Activated naive CD4-positive, alpha-beta T cell treated with anti-CD3 and anti-CD28 coated beads, Interleukin-2, amount 50 U/mL, for 24 hours (primary cell): ENCODE measurements around the gene SPATS2L.
A peak's percentile ranks its signal among the peaks of the same experiment; 100 is the strongest.

ENCODE experiments used
- H3K27ac Mint-ChIP-seq: one replicate; pipeline ENCODE4 v1.8.0; 2021; ENCODE audit warnings: mild to moderate bottlenecking, mixed read lengths
- H3K27me3 Mint-ChIP-seq: one replicate; pipeline ENCODE4 v1.8.0; 2021; ENCODE audit warnings: mixed read lengths
- H3K36me3 Mint-ChIP-seq: one replicate; pipeline ENCODE4 v1.8.0; 2021; ENCODE audit warnings: mixed read lengths
- H3K4me1 Mint-ChIP-seq: one replicate; pipeline ENCODE4 v1.8.0; 2021; ENCODE audit warnings: mixed read lengths
- H3K4me3 Mint-ChIP-seq: one replicate; pipeline ENCODE4 v1.8.0; 2021; ENCODE audit warnings: mild to moderate bottlenecking, mixed read lengths
- H3K9me3 Mint-ChIP-seq: one replicate; pipeline ENCODE4 v1.8.0; 2021; ENCODE audit warnings: mixed read lengths

The SPATS2L gene

DNA sequence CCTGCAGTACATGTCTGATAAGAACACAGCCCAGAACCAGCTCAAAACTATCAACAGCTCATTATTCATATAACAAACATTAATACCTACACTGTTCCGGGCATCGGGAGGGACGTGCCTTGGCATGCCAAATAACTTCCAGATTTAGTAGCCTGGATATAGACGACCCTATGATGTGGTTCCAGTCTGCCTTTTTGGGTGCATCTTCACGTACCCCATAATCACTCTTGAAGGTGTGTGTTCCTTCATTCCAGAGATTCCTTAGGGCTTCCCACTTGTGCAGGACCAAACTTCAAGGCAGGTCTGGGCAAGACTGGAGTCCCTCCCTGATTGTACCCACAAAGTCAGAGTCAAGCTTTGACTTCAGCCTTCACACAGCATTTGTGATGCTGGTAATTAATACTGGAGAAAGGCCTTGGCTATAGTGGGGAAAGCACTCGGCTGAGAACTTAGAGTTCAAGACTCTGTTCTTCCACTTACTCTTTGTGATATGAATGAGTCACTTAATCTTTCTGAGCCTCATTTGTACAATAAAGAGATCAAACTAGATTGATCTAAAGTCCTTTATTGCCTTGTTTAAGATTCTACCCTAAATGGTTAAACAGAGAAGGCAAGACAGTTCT, 27.7 kb upstream of the SPATS2L start:
- H3K4me3 Mint-ChIP-seq: no peak overlapping the region
- H3K9me3 Mint-ChIP-seq: no peaks in the 10 kb centered on the region

DNA sequence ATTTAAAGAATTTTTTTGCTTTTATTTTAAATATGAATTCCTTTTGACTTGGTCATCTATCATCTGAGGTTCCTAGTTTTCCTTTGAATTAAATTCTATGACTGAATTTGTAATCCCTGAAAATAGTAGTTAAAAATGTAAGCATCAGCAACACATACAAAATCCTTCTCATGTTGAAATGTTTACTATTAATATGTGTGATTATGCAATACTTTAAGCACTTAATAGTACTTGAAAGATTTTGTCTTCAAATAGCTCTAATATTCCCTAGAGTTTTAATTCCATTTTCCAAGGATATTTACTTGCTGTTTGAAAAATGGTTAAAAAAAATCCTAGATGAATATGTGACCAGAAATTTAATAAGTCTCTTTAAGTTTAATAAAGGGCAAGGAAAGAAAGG, 26.6 kb upstream of the SPATS2L start:
- H3K4me1 Mint-ChIP-seq: no peaks in the 10 kb centered on the region
- no peak overlapping the region for H3K4me3 Mint-ChIP-seq
- no peak overlapping the region for H3K27ac Mint-ChIP-seq
- peaks cover 16% of the 10 kb centered on the region for H3K27me3 Mint-ChIP-seq
- H3K9me3 Mint-ChIP-seq: no peaks in the 10 kb centered on the region
- no peaks in the 10 kb centered on the region for H3K36me3 Mint-ChIP-seq

More for the DNA sequence above, 27.7 kb upstream of the SPATS2L start:
- Mint-ChIP-seq H3K27ac (no peak overlapping the region), H3K27me3 (peaks cover 14% of the 10 kb centered on the region), H3K4me1 (no peaks in the 10 kb centered on the region), H3K36me3 (no peaks in the 10 kb centered on the region)

DNA sequence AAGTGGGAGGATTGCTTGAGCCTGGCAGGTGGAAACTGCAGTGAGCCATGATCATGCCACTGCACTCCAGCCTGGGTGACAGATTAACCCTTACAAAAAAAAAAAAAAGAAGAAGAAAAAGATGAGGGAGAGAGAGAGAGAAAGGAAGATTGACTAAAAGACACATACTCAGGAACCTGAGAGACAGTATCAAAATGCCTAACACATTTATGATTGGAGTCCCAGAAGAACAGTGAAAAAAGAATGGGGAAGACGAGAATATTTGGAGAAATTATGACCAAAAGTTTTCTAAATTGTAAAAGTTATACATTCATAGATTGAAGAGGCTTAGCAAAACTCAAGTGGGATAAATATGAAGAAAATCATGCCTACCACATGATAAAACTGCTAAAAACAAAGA, 19.9 kb upstream of the SPATS2L start:
- H3K4me3 Mint-ChIP-seq: no peak overlapping the region
- no peaks in the 10 kb centered on the region for H3K9me3 Mint-ChIP-seq
- peaks cover 10% of the 10 kb centered on the region for H3K27me3 Mint-ChIP-seq
- H3K27ac Mint-ChIP-seq: no peak overlapping the region
- no peaks in the 10 kb centered on the region for H3K4me1 Mint-ChIP-seq
- H3K36me3 Mint-ChIP-seq: no peaks in the 10 kb centered on the region

DNA sequence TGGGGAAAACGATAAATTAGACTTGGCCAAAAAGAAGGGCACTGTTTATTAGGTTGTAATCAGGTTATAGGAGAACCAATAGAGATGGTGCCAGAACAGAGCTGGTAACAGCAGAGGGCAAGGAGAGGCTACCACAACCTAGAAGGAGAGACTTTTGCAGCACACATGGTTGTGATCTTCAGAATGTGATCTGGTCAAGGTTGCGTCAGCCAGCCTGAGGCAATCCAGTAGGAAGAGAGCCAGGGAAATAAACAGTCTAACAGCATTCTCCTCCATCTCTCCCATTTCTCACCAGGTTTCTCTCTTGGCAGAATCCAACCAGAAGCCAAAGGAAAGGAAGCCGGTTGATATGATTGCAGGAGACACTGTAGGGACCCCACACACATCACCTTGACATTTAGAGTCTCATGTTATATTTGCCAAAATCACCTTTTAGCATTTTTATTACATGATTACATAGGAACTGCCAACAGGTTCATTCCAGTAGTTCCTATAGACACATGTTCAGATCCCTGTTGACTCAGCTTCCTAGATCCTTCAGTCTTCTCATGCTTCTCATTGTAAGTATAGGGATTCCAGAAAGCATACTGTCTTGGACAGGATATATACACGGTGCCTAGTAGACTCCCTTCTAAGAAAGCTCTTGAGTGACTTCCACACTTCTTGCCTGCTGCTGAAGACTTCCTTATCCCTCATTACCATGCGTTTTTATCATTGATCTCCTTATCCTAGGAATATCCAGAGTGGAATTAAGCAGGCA, 17.6 kb upstream of the SPATS2L start:
- Mint-ChIP-seq H3K36me3 (no peaks in the 10 kb centered on the region), H3K9me3 (no peaks in the 10 kb centered on the region), H3K4me3 (no peak overlapping the region), H3K4me1 (no peaks in the 10 kb centered on the region), H3K27me3 (peaks cover 2% of the 10 kb centered on the region), H3K27ac (no peak overlapping the region)

DNA sequence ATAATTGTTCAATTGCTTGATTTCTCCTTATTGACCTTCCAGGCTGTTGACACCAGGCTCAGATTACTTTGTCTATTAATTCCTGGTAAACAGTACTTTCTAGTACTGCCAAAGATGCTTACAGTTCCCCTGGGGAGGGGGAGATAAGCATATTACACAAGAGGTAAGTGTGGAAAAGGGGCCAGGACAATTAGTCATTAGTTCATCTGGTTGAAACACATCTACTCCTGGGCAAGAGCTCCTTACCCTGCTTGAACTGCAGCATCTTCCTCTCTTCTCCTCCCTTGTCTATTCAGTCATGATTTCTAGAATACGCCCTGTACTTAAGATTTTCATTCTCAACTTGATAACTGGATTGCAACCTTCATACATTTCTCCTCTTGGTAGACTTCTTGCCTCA, 10.4 kb upstream of the SPATS2L start:
- no peaks in the 10 kb centered on the region for H3K27me3 Mint-ChIP-seq
- no peak overlapping the region for H3K4me3 Mint-ChIP-seq
- H3K36me3 Mint-ChIP-seq: no peaks in the 10 kb centered on the region
- H3K4me1 Mint-ChIP-seq: no peaks in the 10 kb centered on the region
- H3K9me3 Mint-ChIP-seq: no peaks in the 10 kb centered on the region
- no peak overlapping the region for H3K27ac Mint-ChIP-seq

DNA sequence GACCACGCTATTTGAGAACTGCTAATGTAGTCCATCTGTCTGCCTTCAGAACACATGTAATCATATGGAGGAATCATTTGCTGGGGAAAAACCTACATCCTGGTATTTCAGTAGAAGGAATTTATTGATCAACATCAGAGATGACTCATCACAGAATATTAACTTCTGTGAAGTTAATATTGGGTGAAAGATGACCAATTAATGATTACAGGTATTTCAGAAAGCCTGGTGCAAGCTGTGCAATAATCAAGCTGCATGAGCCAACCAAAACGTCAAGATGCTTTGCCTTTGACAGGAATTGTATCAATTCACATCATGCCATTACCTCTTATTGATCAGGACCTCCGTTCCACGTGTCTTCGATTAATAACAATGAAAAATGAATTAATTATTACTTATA, 9.4 kb upstream of the SPATS2L start:
- Mint-ChIP-seq H3K4me3 (no peak overlapping the region), H3K27ac (no peak overlapping the region)

DNA sequence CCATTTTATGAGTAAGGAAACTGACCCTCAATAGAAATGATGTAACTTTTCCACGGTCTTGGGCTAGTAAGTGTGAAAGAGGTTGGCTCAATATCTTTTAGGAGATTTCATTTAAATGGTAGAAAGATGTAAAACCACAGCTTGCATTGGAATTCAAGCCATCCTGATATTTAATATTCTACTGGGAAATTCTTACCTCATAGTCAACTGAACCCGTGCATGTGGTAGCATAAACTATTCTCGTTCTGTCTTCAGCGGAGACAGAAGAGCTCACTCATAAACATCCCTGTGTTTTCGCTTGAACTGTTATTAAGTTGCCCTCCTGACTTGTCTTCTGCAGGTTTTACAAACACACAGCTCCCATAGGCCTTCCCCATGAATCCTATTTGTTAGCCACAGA, 8.5 kb upstream of the SPATS2L start:
- Mint-ChIP-seq H3K9me3 (no peaks in the 10 kb centered on the region), H3K4me3 (no peak overlapping the region), H3K4me1 (no peaks in the 10 kb centered on the region), H3K27ac (no peak overlapping the region), H3K36me3 (no peaks in the 10 kb centered on the region), H3K27me3 (no peaks in the 10 kb centered on the region)

More for the DNA sequence above, 9.4 kb upstream of the SPATS2L start:
- Mint-ChIP-seq H3K27me3 (no peaks in the 10 kb centered on the region), H3K9me3 (no peaks in the 10 kb centered on the region), H3K4me1 (no peaks in the 10 kb centered on the region), H3K36me3 (no peaks in the 10 kb centered on the region)

DNA sequence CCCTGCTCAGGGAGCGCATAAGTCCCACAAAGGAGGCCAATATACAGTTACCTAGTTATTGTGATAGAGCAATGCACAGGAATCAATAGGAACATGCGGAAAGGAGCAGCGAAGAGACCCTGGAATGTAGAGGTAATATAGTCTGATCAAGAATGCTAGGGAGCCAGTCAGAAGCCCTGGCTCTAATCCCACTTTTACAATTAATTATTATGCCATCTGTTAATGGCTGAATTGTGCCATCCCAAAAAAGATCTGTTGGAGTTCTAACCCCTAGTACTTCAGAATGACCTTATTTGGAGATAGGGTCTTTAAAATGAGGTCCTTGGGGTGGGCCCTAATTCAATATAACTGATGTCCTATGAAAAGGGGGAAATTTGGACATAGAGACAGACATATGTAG, 7.7 kb upstream of the SPATS2L start:
- no peaks in the 10 kb centered on the region for H3K9me3 Mint-ChIP-seq
- no peaks in the 10 kb centered on the region for H3K36me3 Mint-ChIP-seq
- H3K4me1 Mint-ChIP-seq: no peaks in the 10 kb centered on the region
- no peak overlapping the region for H3K4me3 Mint-ChIP-seq
- no peak overlapping the region for H3K27ac Mint-ChIP-seq
- no peaks in the 10 kb centered on the region for H3K27me3 Mint-ChIP-seq

DNA sequence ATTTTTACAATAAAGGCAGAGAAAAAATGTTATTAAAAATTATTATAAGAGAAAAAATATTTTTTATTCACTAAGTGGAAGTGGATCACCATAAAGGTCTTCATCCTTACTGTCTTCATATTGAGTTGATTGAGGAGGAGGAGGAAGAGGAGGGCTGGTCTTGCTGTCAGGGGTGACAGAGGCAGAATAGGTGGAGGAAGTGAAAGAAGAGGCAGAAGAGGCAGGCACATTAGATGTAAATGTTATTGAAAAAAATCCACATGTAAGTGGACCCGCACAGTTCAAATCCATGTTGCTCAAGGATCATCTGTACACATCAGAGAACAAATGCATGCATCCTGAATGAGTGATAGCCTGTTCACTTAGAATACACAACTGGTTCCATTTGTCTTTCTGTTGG, 6.4 kb upstream of the SPATS2L start:
- Mint-ChIP-seq H3K4me1 (no peaks in the 10 kb centered on the region), H3K27ac (no peak overlapping the region), H3K27me3 (no peaks in the 10 kb centered on the region)

DNA sequence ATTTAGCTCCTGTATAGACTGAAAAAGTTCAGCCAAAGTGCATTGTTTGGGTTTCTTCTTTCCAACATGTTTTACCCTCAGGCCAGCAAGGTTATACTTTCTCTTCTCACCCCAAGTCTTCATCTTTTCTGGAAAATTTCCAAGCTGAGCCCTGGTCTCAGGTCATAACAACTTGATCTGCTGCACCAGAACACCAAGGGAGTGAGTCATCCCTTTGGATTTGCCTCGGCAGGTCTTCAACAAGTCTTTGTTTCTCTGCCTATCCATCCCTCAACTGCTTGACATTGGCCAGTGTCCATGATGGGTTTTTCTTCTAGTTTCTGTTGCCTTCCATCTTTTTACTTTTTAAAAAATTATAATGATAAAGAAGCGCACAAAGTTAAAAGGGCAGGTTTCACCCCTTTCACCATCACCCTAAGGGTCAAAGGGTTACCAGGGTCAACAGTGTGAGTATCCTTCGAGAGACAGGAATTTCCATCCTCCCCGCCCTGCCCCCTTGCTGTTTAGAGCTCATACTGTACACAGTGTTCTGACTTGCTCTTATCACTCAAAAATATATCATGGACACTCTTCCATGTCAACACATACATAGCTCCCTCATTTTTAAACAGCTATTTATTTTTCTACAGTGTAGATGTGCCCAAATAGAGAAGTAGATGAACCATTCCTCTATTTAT, 5.7 kb upstream of the SPATS2L start:
- Mint-ChIP-seq H3K36me3 (no peaks in the 10 kb centered on the region), H3K27me3 (no peaks in the 10 kb centered on the region), H3K27ac (no peak overlapping the region), H3K4me1 (peaks cover under 1% of the 10 kb centered on the region), H3K9me3 (no peaks in the 10 kb centered on the region), H3K4me3 (no peak overlapping the region)

More for the DNA sequence above, 6.4 kb upstream of the SPATS2L start:
- no peak overlapping the region for H3K4me3 Mint-ChIP-seq
- no peaks in the 10 kb centered on the region for H3K9me3 Mint-ChIP-seq
- H3K36me3 Mint-ChIP-seq: no peaks in the 10 kb centered on the region

DNA sequence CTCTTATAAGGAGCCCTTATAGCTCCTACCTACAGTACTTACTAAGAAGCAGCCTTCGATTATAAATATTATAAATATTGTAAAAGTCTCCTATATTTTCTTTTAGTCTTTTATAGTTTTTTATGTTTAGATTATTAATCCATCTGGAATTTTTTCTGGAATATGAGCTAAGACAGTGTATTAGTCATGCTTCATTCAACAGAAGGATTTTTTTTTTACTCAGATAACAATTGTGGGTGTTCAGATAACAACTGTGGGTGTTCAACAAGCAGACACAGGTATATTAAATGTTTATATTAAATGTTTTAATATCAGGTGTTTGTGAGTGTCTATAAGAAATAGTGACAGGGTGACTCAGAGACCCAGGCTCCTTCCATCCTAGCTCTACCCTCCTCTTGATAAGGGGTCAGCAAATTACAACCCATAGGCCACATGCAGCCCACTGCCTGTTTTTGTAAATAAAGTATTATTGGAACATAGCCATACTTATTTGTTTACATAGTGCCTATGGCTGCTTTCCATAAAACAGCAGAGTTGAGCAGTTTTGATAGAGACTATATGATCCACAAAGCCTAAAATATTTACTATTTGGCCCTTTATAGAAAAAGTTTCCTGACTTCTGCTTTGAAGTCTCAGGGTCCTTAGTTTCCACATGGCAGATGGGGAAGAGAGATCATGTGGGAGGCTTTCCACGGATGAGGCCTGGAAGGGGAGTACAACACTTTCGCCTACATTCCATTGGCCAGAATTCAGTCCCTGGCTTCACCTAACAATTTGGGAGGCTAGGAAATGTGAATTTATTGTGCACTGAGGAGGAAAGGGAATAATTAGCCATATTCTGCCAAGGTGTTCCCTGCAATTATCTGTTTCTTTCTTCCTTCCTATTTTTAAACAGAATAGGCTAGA, 4.3 kb upstream of the SPATS2L start:
- Mint-ChIP-seq H3K9me3 (no peaks in the 10 kb centered on the region), H3K27ac (no peak overlapping the region), H3K4me1 (peaks cover 7% of the 10 kb centered on the region)

DNA sequence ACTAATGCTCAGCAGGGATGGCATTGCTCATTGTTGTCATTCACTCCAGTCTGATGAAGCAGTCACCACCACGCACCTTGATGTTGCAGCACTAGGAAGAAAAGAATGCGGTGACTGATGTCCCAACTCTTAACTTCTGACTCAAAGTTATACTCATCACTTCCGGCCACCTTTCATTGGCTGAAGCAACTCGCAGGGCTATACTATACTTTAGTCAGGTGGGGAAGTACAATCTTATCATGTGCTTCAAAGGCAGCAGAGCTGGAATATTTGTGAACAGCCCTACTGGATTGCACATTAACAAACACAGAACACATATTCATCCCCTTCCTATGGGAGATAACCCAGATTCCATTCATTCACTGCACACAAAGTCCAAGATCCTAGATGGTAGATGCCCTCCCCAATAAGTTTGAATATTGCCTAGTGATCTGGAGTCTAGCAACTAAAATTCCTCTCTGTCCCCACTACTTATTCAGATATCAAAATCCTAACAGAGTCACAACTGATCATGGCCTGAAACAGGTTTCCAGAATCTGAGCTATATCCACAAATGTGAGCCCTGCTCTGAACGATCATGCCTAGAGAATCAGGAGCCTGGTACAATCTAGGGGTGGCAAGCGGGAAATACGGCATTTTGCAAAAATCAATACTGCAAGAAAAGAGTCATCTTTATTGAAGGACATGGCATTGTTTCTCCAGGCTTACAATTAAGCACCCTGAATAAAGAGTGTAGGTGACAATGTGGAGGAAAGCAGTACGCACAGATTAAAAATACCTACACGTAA, 3.4 kb upstream of the SPATS2L start:
- no peak overlapping the region for H3K27ac Mint-ChIP-seq
- no peaks in the 10 kb centered on the region for H3K36me3 Mint-ChIP-seq
- peaks cover 4% of the 10 kb centered on the region for H3K27me3 Mint-ChIP-seq
- H3K9me3 Mint-ChIP-seq: no peaks in the 10 kb centered on the region
- H3K4me3 Mint-ChIP-seq: no peak overlapping the region
- H3K4me1 Mint-ChIP-seq: peaks cover 7% of the 10 kb centered on the region

More for the DNA sequence above, 4.3 kb upstream of the SPATS2L start:
- Mint-ChIP-seq H3K4me3 (no peak overlapping the region), H3K27me3 (peaks cover 4% of the 10 kb centered on the region), H3K36me3 (no peaks in the 10 kb centered on the region)

DNA sequence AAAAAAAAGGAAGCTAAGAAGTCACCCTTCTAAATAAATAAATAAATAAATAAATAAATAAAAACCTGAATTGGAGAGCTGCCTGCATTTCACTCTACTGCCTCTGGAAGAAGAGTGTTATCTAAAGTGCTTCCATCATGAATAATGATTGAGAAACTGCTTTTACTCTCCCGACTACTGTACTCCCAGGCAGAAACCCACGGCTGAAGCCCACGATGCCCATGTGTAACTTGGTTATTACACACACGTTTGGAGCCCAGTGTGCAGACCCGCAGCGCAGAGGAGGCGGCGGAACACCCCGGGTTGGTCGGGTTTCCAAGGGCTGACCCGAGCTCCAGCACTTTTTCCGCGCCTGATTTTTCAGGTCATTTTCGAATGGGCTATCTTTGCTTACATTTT, 697 bp upstream of the SPATS2L start:
- no peaks in the 10 kb centered on the region for H3K9me3 Mint-ChIP-seq
- peaks cover 7% of the 10 kb centered on the region for H3K4me1 Mint-ChIP-seq
- peaks cover 5% of the 10 kb centered on the region for H3K27me3 Mint-ChIP-seq
- H3K36me3 Mint-ChIP-seq: no peaks in the 10 kb centered on the region
- peak overlapping the region; percentile 24 for H3K27ac Mint-ChIP-seq
- H3K4me3 Mint-ChIP-seq: peak overlapping the region; percentile 91

DNA sequence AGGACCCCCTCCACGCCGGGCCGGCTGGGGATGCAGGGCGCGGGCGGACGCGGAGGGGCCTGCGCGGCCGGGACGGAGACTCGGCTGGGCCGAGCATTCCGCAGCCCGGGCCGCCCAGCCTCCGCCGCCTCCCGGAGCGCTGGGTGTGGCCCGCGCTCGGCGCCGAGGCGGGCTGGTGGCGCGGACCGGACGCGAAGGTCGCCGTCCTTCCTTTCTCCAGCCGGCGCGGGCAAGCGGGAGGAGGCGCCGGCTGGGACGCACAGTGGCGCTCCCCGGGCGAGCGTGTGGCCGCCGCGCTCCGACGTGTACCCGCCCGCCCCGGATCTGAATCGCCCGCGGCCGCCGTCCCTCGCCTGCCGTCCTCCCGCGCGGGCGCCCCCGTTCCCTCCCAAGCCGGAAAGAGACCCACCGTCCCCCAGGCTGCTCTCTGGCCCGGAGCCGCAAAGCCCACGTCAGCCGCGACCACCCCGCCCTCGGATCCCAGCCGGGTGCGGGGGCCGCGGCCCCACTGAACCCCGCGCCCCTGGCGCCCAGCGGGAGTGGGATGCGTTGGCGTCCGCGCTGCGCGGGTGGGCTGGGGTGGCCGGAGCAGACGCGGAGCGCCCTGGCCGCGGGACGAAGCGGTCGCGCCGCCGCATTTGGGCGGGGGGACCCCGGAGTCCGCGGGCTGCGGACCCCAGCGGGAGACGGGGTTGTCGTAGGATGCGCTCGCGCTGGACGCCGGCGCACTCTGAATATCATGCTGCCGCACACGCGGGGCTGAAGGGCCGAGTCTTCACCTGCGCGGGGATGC, 634 bp downstream of the SPATS2L start:
- Mint-ChIP-seq H3K27me3 (peaks cover 5% of the 10 kb centered on the region), H3K4me1 (peaks cover 7% of the 10 kb centered on the region), H3K27ac (no peak overlapping the region), H3K9me3 (no peaks in the 10 kb centered on the region), H3K36me3 (no peaks in the 10 kb centered on the region), H3K4me3 (peak overlapping the region; percentile 79)
